Hepatocyte (in vitro differentiated cells): Measurements from ENCODE around the gene ERC2.

Experiments used
- EZH2 ChIP-seq: fragments of 200-600 bp; sonication (generic); IDR thresholded peaks from 2 replicates; pipeline ENCODE4 v1.6.1; 2016; ENCODE audit warnings: antibody characterized with exemption, mild to moderate bottlenecking, borderline replicate concordance
- EZH2phosphoT487 ChIP-seq: fragments of 200-600 bp; sonication (generic); IDR thresholded peaks from one replicate; pipeline ENCODE4 v1.6.1; 2018; ENCODE audit warnings: antibody characterized with exemption, mild to moderate bottlenecking, low read depth, moderate library complexity; ENCODE audit not compliant: unreplicated experiment, severe bottlenecking
- TF ChIP-seq, protein P1 (sequence below): fragments of 200-600 bp; sonication (generic); IDR thresholded peaks from 2 replicates; pipeline ENCODE4 v1.5.1; 2016; ENCODE audit warnings: antibody characterized with exemption, mild to moderate bottlenecking; ENCODE audit not compliant: poor library complexity

GRCh38 chr3:55802816-55803215 is 665.5 kb downstream of the ERC2 start:
- no peak for TF ChIP-seq EZH2
- TF ChIP-seq, protein P1, sequence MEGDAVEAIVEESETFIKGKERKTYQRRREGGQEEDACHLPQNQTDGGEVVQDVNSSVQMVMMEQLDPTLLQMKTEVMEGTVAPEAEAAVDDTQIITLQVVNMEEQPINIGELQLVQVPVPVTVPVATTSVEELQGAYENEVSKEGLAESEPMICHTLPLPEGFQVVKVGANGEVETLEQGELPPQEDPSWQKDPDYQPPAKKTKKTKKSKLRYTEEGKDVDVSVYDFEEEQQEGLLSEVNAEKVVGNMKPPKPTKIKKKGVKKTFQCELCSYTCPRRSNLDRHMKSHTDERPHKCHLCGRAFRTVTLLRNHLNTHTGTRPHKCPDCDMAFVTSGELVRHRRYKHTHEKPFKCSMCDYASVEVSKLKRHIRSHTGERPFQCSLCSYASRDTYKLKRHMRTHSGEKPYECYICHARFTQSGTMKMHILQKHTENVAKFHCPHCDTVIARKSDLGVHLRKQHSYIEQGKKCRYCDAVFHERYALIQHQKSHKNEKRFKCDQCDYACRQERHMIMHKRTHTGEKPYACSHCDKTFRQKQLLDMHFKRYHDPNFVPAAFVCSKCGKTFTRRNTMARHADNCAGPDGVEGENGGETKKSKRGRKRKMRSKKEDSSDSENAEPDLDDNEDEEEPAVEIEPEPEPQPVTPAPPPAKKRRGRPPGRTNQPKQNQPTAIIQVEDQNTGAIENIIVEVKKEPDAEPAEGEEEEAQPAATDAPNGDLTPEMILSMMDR: no peak
- TF ChIP-seq EZH2phosphoT487: no peak
